Measurements from ENCODE around the gene SOX5. TPM values are rescaled to one million over a fixed set of nuclear protein-coding genes. Genes with fewer than 3 reads are reported as not detected.

Gene SOX5
- total and polyA plus RNA-seq, 2 experiments from 2014 or later, result 1.0 to 4.7 TPM

DNA sequence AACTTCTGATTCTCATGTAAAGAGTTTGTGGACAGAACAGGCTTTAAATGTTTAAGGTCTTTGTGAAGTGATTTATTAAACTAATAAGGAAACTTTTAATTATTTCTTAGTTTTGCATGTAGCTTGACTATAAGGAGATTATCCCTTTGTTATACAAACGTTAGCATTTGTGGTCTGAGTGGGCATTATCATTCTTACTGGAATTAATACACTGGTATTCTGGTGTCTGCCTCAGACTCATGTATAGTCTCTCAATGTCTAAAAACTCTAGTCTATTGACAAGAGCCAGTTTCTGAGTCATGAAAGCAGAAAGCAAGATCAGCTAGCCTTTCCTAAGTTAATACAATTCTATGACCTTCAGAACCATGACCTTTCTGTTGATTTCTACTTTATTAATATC lies 51.3 kb downstream of the SOX5 start:
- Histone ChIP-seq H3K9me2 (ENCODE audit: insufficient read depth) (no peaks in the 10 kb centered on the region), H3K79me2 (replicated peaks; ENCODE audit: insufficient read depth) (no peaks in the 10 kb centered on the region), H3K36me3 (ENCODE audit: insufficient read depth) (no peaks in the 10 kb centered on the region), H2AFZ (no peak overlapping the region), H3K4me1 (ENCODE audit: insufficient read depth) (no peaks in the 10 kb centered on the region), H3K4me3 (no peak overlapping the region), H3F3A (replicated peaks; ENCODE audit: low read depth) (no peaks in the 10 kb centered on the region), H4K20me1 (replicated peaks; ENCODE audit: insufficient read depth) (no peaks in the 10 kb centered on the region), H3K4me2 (no peak overlapping the region), H3K27me3 (ENCODE audit: insufficient read depth) (no peaks in the 10 kb centered on the region), H3K27ac (ENCODE audit: low read depth) (no peak overlapping the region)
- TF ChIP-seq EZH2phosphoT487 (IDR thresholded peaks at IDR 0.05; ENCODE audit: unreplicated experiment) (no peak), NANOG (IDR thresholded peaks at IDR 0.05; ENCODE audit: borderline replicate concordance) (no peak), EZH2 (IDR thresholded peaks at IDR 0.05; ENCODE audit: low read depth, unreplicated experiment) (no peak), JUNB (IDR thresholded peaks at IDR 0.05; ENCODE audit: unreplicated experiment) (no peak), CREB1 (CRISPR knock-in tag; IDR thresholded peaks at IDR 0.05; ENCODE audit: low read depth) (no peak), STAT1 (IDR thresholded peaks at IDR 0.05; ENCODE audit: unreplicated experiment) (no peak), POLR2AphosphoS5 (IDR thresholded peaks at IDR 0.05; ENCODE audit: low read depth) (no peak), ZNF462 (CRISPR knock-in tag; IDR thresholded peaks at IDR 0.05) (no peak), ZNF114 (CRISPR knock-in tag; IDR thresholded peaks at IDR 0.05) (no peak), REST (IDR thresholded peaks at IDR 0.05; ENCODE audit: unreplicated experiment) (no peak), CTCF (conservative IDR thresholded peaks at IDR 0.05; ENCODE audit: low read depth in 2 of 2) (no peak), ZNF331 (CRISPR knock-in tag; IDR thresholded peaks at IDR 0.05; ENCODE audit: low read depth) (no peak)
- TF ChIP-seq, protein P1, sequence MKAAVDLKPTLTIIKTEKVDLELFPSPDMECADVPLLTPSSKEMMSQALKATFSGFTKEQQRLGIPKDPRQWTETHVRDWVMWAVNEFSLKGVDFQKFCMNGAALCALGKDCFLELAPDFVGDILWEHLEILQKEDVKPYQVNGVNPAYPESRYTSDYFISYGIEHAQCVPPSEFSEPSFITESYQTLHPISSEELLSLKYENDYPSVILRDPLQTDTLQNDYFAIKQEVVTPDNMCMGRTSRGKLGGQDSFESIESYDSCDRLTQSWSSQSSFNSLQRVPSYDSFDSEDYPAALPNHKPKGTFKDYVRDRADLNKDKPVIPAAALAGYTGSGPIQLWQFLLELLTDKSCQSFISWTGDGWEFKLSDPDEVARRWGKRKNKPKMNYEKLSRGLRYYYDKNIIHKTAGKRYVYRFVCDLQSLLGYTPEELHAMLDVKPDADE (IDR thresholded peaks at IDR 0.05), result no peak
- ATAC-seq, result no peak
- H3K4me1 Mint-ChIP-seq, result peaks cover 9% of the 10 kb centered on the region
- H3K4me3 Mint-ChIP-seq, result no peak overlapping the region
- no peak overlapping the region for H3K27ac Mint-ChIP-seq
- peaks cover 2% of the 10 kb centered on the region for H3K27me3 Mint-ChIP-seq (ENCODE audit: insufficient read depth, low read depth, poor library complexity)
- no peak for DNase-seq (ENCODE audit: low spot score)
- H3K9me3 Mint-ChIP-seq, result peaks cover 5% of the 10 kb centered on the region; the same call in 1 of the 3 replicates
- peaks cover 4% of the 10 kb centered on the region; the same call in 1 of the 3 replicates for H3K36me3 Mint-ChIP-seq (ENCODE audit: low read depth)
